AG09309 (cell line): ENCODE results near the gene VENTX.

ENCODE experiments used
- DNase-seq: peaks from one replicate; pipeline ENCODE4 v3.0.0-alpha.2; 2010; ENCODE audit warnings: low read depth
- H3K4me3 ChIP-seq: 2 replicates; pipeline ENCODE4 v1.5.1; 2011; ENCODE audit warnings: mild to moderate bottlenecking, low read depth, low read length, moderate library complexity; ENCODE audit not compliant: control insufficient read depth
- TF ChIP-seq, protein P1 (sequence below): IDR thresholded peaks from 2 replicates; pipeline ENCODE4 v1.5.1; 2011; ENCODE audit warnings: mild to moderate bottlenecking, low read depth, low read length, inconsistent platforms; ENCODE audit not compliant: insufficient read depth, control insufficient read depth; ENCODE audit errors: missing control alignments

VENTX gene

DNA sequence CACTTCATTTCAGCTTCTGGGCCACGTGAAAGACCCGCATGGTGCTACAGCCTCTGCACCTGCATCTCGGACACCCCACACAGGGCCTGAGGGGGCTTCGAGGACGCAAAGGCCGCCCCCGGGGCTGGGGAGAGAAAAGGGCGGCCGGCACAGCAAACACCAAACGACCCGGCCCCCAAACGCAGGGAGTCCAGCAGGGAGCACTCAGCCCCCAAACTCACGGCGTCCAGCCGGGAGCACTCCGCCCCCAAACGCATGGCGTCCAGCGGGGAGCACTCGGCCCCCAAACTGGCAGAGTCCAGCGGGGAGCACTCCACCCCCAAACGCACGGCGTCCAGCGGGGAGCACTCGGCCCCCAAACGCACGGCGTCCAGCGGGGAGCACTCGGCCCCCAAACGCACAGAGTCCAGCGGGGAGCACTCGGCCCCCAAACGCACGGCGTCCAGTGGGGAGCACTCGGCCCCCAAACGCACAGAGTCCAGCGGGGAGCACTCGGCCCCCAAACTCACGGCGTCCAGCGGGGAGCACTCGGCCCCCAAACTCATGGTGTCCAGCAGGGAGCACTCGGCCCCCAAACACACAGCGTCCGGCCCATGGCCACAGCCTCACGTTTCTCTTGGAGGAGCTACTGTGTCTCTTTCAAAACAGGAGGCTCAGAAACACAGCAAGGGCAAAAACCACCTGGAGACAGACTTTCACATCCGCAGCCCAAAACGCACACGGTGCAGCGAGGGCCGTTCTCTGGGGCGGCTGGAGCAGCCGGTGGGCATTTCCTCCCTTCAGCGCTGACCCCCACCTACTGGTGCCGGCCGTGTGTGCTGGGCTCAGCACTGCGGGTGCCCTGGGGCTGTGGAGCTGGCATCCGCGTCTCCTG, 34.6 kb upstream of the VENTX start:
- no peak for DNase-seq
- TF ChIP-seq, protein P1, sequence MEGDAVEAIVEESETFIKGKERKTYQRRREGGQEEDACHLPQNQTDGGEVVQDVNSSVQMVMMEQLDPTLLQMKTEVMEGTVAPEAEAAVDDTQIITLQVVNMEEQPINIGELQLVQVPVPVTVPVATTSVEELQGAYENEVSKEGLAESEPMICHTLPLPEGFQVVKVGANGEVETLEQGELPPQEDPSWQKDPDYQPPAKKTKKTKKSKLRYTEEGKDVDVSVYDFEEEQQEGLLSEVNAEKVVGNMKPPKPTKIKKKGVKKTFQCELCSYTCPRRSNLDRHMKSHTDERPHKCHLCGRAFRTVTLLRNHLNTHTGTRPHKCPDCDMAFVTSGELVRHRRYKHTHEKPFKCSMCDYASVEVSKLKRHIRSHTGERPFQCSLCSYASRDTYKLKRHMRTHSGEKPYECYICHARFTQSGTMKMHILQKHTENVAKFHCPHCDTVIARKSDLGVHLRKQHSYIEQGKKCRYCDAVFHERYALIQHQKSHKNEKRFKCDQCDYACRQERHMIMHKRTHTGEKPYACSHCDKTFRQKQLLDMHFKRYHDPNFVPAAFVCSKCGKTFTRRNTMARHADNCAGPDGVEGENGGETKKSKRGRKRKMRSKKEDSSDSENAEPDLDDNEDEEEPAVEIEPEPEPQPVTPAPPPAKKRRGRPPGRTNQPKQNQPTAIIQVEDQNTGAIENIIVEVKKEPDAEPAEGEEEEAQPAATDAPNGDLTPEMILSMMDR: no peak
- no peak overlapping the region for H3K4me3 ChIP-seq

DNA sequence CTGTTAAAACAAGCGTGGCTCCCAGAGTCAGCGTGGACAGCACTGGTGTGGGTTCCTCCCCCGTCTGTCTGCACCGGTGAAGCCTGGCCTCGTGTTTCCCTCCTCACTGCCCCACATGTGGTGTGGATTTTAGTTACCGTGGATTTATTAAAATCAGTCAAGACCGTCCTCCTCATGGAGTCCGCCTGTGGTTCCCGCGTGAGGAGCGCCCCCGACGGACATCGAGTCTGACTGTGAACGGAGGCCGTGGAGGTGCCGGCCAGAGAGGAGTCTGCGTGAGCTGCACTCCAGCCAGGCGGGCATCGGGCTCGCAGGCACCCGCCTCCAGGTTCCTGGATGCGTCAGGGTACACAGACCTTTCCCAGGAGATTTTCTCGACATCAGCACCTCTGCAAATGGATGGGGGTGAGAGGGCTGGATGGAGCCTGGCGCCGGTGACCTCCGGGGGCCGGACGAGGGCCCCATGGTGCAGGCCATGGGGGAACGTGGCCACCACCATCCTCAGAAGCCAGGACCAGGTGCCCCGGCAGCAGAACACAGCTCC, 33.9 kb upstream of the VENTX start:
- TF ChIP-seq, protein P1: no peak
- no peak overlapping the region for H3K4me3 ChIP-seq
- DNase-seq: no peak

DNA sequence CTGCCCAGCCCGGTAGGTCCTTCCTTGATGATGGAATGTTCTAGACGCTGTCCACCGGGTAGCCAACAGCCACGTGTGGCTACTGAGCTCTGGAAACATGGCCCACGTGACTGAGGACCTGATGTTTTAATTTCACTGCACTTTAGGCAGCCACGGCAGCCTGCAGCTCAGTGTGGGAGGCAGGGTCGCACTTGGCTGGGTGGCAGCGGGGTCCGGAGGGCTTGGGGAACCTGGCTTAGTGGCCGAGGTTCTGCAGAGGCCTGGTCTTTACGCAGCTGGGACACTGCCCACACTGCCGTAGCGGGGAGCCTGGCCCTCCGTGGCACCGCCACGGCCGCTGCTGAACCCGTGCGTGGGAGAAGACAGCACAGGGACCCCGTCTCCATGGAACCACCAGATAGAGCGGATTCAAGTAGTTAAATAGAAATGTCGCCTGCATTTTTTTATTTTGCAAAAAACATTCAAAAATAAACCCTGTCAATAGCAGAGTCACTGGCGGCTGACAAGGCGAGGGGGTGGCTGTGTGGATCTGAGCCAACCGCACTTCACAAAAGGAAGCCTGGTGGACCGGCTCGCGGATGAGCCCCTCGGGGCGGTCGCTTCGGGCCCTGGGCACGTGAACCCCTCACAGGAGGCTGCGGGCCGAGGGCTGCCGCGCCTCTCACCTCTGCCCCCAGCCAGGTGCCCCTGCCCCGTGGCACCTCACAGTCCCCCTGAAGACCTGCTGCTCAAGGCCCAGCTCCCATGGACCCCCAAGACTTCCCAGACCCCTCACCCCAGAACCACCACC, 33.2 kb upstream of the VENTX start:
- TF ChIP-seq, protein P1: no peak
- no peak for DNase-seq
- H3K4me3 ChIP-seq: no peak overlapping the region

DNA sequence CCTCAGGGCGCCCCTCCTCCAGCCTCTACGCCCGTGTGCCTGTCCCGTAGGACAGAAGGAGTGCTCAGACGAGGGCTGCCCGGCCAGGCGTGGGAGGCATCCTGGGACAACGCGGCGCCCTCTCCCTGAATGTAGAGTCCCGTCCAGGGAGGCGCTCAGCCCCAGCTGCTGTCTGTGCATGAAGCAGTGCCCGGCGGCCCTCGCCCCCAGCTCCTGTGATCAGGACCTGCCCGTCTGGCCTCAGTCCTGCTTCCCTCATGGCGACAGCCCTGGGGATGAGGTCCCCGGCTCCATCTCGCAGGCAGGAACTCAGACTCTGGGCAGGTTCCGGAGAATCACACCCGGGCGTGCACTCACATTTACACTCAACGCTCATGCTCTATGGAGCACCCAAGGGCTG, 32.5 kb upstream of the VENTX start:
- DNase-seq: no peak
- TF ChIP-seq, protein P1: no peak
- no peak overlapping the region for H3K4me3 ChIP-seq

DNA sequence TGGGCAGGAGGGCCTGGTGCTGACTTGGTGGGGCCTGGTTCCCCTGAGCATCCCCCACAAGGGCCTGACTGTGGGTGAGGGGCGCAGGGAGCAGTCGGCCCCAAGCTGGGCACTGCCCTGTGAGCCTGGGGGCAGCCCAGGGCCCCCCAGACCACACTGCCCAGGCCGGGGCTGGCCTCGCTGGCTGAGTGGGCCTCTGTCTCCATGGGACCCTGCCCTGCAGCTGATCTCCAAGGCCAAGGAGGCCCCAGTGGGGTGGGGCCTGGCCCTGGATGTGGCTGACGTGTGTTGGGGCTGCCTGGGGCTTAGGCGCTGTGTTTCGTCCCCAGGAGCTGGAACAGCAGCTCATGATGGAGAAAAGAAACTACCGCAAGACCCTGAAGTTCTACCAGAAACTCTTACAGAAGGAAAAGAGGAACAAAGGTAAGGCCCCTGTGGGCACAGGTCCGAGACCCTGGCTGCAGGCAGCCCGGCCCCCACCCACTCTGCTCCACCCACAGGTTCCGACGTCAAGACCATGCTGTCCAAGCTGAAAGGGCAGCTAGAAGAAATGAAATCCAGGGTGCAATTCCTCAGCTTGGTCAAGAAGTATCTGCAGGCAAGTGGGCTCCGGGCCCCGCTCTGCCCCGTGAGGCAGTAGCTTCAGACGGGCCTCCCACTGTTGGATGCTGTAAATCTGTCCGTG, 31.2 kb upstream of the VENTX start:
- TF ChIP-seq, protein P1: no peak
- DNase-seq: no peak

DNA sequence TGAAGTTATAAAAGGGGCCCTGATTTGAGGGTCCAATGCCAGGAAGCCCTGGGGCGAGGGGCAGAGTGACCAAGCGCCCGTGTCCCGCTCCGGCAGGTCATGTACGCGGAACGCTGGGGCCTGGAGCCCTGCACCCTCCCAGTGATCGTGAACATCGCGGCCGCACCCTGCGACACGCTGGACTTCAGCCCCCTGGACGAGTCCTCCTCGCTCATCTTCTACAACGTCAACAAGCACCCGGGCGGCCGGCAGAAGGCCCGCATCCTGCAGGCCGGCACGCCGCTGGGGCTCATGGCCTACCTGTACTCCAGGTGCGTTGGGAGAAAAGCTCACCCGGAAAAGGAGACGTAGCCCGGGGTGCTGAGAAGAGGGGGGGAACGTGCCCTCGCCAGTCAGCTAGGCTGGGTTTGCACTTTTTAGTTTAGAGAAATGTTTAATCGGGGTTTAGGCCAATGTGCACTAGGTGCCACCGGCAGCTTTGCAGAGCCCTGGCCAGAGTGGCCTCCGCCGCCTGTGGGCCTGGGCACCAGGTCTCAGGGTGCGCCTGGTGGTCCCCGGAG, 30.5 kb upstream of the VENTX start:
- no peak for DNase-seq
- H3K4me3 ChIP-seq: no peak overlapping the region
- TF ChIP-seq, protein P1: no peak

More for the DNA sequence above, 31.2 kb upstream of the VENTX start:
- no peak overlapping the region for H3K4me3 ChIP-seq
